HG03460 (cell line): ENCODE measurements around the gene KRTAP20-4.

Experiments used
- ATAC-seq: cut with Tn5 transposase; IDR thresholded peaks from one replicate; pipeline ENCODE4 v1.9.1; 2021; ENCODE audit not compliant: unreplicated experiment

The KRTAP20-4 gene

DNA sequence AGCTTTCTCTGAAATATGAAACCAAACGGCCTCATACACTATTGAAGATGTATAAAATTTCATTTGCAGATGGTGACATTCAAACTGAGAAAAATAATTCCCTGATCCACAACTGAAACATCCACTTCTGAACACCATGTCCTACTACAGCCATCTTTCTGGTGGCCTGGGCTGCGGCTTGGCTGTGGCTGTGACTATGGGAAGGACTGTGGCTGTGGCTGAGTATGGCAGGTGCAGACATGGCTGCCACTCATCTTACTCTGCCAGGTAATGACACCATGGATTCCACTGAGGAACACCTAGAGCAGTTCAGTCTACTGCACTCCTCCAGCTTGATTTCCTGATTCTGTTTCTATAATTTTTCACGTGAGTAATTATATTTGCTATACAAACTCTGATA is at the start of gene KRTAP20-4:
Gene KRTAP20-4 (plus strand): TSS at position 106 of the 400 bp plus-strand sequence.
- ATAC-seq = no peak

DNA sequence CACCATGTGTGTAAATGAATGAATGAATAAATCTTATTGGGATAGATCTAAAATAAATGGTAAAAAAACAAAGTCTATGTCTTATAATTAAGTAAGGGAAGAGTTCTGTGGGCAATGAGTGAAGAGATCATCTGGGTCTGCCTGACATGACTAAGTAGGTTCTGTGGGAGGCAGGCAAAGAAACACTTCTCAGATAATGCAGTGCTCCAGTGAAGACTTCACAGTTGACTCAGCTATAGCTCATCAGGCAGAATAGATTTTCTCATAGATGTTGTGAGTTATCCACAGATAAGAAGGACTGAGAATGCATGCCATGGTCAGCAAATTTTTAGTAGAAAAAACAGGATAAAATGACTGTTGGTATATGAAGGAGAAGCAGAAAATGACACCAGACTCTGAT is 42.7 kb upstream of the KRTAP20-4 start:
- no peak for ATAC-seq

- no peak for ATAC-seq
Measured at GRCh38 chr21:30579346-30579745, 41.1 kb upstream of the KRTAP20-4 start.

GRCh38 chr21:30580132-30580531 is 40.3 kb upstream of the KRTAP20-4 start:
- no peak for ATAC-seq

DNA sequence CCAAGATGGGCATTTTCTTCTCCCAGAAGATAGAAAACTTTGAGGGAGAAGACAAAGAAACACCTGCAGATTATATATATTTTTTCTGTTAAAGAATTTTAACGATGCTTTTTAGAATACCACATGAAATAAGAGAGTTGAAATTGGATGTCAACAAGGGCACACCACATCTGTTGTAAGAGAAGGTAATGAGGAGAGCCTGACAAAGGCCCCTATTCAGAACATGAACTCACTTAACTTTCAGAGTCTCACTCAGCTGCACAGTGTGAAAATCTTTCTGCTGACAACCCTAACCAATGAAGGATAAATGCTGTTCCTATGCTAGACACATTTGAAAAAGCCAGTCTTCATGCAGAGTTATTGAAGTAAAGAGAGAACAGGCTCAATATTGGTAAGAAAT is 37.6 kb upstream of the KRTAP20-4 start:
- no peak for ATAC-seq

GRCh38 chr21:30590297-30590696 is 30.1 kb upstream of the KRTAP20-4 start, which contains the start of gene KRTAP22-2:
TSS of gene KRTAP22-2 (minus strand) at chr21:30590397.
- ATAC-seq = no peak

GRCh38 chr21:30592140-30592539 is 28.3 kb upstream of the KRTAP20-4 start, which contains the start of gene KRTAP6-3:
TSS of gene KRTAP6-3 (plus strand) at chr21:30592440. CDS start at chr21:30592446, 6 bp downstream.
- no peak for ATAC-seq

GRCh38 chr21:30598802-30599201 is 21.6 kb upstream of the KRTAP20-4 start, which contains the start of gene KRTAP6-2:
TSS of gene KRTAP6-2 (minus strand) at chr21:30598902. CDS start at chr21:30598874, 28 bp downstream.
- ATAC-seq = no peak

- ATAC-seq = no peak
Measured at GRCh38 chr21:30600787-30601186, 19.6 kb upstream of the KRTAP20-4 start, which contains the start of gene KRTAP22-1. TSS of gene KRTAP22-1 (plus strand) at chr21:30601087.

- no peak for ATAC-seq
Measured at GRCh38 chr21:30605968-30606367, 14.5 kb upstream of the KRTAP20-4 start.

DNA sequence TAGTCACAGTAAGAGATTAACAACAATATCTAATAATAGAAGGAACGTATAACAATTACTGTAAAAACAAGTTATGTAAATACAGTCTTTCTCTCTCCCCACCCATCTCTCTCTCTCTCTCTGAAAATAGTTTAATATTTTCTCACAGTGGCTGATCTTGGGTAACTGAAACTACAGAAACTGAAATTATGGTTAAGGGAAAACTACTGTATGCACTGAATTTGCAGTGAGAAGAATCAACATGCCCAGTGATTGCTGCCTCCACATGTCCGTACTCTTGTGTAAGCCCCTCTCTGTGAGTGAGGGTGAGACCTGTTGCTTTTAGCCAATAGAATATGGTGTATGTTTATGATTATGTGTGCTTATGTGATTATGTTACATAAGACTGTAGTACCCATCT is 8.3 kb upstream of the KRTAP20-4 start:
- ATAC-seq = no peak

DNA sequence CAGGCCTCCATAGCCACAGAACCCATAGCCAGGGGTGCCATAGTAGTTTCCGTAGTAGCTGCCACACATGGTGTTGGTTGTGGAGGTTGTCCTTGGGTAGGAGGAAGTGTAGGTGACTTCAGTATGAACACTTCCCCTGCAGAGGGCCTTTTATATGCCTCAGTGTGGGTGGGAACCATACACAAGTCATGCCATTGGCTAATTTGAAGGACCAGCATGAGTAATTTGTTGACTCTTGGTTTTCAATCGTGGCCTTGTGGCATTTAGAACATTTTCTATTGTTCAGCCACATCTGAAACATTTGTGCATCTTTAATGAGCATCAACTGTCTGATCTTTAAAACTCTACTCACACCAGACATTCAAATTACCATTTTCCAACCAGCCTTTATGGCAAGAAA is 6.6 kb upstream of the KRTAP20-4 start, which contains the start of gene KRTAP6-1:
Gene KRTAP6-1 (minus strand): TSS at position 95 of the 400 bp plus-strand sequence. CDS start 26 bp downstream, at position 69.
- ATAC-seq = no peak

DNA sequence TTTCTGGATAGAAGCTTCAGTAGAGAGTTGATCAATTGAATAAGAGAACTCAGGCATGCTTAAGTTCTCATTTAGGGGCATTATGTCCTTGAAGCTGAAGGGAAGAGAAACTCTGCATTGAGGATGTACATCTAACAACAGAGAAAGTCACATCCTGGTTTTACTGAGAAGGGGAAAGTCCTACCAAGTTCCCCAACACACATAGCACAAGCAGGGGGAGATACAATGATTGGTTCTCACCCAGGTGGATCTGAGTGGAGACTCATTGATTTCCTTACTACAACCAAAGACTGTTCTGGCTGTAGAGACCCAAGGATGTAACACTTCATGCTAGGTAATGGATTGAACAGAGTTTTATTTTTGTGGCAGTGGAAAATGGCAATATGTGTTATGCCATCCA is 5.2 kb upstream of the KRTAP20-4 start:
- ATAC-seq = no peak

GRCh38 chr21:30616125-30616524 is 4.3 kb upstream of the KRTAP20-4 start, which contains the start of gene KRTAP20-1:
TSS of gene KRTAP20-1 (plus strand) at chr21:30616425. CDS start at chr21:30616455, 30 bp downstream.
- no peak for ATAC-seq

- ATAC-seq = no peak
Measured at GRCh38 chr21:30620080-30620479, 347 bp upstream of the KRTAP20-4 start.

DNA sequence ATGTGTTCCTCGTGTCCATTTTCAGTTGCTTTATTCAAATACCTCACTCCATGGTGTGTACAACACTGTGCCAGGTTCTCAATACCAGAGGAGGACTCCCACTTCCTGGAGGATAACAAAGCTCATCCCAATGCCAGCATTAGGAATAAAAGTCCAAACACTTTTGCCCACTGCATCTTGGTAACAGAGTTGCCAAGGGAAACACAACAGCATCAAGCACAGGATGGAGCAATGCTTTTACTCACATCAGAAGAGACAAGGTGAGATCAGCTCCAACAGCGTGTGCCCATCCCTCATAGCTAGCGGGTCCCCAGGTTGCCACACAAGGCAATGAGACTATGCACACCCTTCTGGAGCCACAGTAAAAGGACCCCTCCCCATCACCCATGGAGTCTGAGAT is 2.9 kb downstream of the KRTAP20-4 start:
- no peak for ATAC-seq

DNA sequence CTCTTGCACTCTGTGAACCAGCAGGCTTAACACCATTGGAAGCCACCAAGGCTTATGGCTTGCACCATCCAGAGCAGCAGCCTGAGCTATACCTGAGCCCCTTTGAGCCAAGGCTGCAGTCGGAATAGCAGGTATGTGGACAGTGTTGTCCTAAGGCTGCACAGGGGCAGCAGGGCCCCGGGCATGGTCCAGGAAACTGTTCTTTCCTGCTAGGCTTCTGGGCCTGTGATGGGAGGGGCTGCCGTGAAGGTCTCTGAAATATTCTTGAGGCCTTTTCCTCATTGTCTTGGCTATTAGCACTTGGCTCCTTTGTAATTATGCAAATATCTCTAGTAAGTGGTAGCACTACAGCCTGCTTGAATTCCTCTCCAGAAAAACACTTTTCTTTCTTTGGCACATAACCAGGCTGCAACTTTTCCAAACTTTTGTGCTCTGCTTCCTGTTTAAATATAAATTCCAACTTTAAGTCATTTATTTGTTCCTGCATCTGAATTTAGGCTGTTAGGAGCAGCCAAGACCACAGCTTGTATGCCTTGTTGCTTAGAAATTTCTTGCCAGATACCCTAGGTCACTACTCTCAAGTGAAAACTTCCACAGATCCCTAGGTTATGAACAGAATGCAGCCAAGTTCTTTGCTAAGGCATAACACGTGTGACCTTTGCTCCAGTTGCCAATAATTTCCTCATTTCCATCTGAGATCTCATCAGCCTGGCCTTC is 5.2 kb downstream of the KRTAP20-4 start:
- no peak for ATAC-seq

- ATAC-seq = no peak
Measured at GRCh38 chr21:30628109-30628508, 7.7 kb downstream of the KRTAP20-4 start.

- no peak for ATAC-seq
Measured at GRCh38 chr21:30629200-30629599, 8.8 kb downstream of the KRTAP20-4 start.

- no peak for ATAC-seq
Measured at GRCh38 chr21:30634906-30635305, 14.5 kb downstream of the KRTAP20-4 start, which contains the start of gene KRTAP20-2. TSS of gene KRTAP20-2 (plus strand) at chr21:30635206. CDS start at chr21:30635264, 58 bp downstream.

DNA sequence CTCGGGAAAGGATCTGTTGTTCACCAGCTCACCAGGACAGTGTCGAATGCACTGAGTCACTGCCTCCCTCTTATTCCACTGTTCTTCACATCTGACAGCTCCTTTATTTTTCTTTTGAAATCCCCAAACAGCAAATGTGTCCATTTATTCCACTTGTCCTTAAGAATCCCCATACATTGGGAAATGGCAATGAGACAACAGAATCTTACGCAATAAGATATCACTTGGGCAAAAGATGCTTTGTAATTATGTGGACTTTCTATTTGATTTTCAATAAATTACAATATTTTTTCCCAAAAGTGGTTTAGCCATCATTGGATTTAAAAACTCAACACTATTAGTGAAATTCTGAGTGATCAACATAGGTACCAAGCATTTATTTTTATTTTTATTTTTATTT is 18.3 kb downstream of the KRTAP20-4 start:
- no peak for ATAC-seq

- no peak for ATAC-seq
Measured at GRCh38 chr21:30642564-30642963, 22.1 kb downstream of the KRTAP20-4 start, which contains the start of gene KRTAP20-3. TSS of gene KRTAP20-3 (plus strand) at chr21:30642864.
